ENCODE data around the gene POP7.

The POP7 gene

DNA sequence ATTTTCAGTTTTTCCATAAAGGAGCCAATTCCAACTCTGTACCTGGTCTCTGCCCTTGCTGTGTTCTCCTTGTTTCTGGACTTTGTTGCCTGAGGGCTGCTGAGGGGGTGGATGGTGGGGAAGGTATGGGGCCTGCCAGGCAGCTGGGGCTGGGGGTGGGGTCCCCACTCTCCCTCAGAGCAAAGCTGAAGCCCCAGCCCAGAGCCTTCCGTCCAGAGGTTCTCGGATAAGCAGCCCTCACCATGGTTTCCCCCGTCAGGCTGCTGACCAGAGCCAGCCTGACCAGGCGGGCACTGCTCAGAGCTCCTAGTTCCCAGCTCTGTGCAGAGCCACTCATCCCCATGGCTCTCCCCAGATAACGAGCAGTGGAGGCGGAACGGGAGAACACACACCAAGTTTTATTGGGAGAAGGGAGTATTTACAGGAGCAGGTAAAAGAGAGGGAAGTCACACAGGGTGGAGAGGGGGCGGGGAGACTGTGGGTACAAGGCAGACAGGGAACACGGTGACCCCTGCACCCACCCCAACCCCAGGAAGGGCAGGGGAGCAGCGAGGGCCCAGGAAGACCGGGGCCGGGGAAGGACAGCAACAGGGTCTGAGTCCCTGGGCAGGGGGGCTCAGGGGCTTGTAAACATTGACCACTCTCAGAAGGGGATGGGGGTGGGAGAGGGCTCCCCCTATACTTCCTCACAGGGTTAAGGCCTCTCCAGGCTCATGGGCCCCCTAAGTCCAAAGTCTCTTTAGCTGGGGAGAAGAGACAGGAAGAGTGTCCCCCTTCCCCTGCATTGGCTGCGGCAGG is 26.6 kb upstream of the POP7 start:
- DNase-seq (ENCODE audit: low spot score) = no peak

DNA sequence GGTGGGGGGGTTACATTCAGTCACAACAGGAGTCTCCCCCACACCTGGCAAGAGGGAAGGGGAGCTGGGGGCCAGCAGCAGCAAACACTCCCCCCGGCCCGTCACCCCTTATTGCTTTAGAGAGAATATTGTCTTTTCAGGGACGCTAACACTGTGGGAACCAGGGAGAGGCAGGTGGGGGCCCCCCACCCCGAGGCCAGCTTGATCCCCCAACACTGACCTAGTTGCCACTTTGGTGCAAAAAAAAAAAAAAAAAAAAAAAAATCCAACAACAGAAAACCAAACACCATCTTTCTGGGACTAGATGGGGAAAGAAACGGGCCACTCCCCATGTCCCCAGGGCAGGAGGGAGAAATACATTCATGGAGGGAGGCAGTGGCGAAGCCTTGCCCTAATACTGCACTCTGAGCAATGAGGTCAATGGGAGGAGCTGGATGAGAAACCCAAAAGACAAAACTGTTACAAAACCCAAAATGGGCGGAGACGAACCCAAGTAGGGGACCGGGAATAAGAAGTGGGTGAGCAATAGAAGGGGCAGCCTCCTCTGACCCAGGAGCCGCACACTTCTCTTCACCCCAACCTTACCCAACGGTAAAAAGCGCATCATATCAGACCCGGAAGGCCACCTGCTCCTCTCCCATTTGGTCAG is 25.9 kb upstream of the POP7 start:
- peak; percentile 46 for DNase-seq (ENCODE audit: low spot score)

DNA sequence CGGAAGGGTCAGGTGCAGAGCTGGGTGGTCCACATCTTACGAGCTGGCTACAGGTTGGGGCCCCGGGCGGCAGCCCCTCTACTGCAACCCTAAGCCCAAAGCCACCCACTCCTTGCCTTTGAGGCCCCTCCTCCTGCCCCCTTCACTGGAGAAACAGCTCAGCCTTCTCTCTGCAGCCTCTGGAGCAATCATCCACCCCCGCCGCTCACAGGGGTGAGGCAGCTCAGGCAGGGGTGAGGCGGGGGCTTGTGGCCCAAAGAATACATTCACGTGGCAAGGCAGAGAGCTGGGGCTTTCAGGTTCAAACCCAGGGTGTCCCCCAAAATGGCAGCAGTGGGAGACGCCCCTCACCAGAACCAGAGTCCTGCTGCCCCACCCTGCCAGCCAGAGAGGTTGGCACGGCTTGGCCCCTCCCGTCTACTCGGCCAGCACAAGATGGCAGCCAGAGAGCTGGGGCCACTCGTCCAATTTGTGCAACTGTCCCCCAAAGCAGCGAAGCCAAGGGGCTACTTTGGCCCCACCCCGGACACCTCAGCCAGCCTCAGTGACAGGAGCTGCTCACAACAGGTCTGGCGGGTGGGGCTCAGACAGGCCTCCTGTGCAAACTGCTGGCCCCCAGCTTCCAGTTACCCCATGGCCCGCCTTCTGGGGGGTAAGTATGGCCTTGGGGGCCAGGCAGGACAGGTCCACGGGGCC is 25.2 kb upstream of the POP7 start:
- DNase-seq (ENCODE audit: low spot score) = no peak

DNA sequence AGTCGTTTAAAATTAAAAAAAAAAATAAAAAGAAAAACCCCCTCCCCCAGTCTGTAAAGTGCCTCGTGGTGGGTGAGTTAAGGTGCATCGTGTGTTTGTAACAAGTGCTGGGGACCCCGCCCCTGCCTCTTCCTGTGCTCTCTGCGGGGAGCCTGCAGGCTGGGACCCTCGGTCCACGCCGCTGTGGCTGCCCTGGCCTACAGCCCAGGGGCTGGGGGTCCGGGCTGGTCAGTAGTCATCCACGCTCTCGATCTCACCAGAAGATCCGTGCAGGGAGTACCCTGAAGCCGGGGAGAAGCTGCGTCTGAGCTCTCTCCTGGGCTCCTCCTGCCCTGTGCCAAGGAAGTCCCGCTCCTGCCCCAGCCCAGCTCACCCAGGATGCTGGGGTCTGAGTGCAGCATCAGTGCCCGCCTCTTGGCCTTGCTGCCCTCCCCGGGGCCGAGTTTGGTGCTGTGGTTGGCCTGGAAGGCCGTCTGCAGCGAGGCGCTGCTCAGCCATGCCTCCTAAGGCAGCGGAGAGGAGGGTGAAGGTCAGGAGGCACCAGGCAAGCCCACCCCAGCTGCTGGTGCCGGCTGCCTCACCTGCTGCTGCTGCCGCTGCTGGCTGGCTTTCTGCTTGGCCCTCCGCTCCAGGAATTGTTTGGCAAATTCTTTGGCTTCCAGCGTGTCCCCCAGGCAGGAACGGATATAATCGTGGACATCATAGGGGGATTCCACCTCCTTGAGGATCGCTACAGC is 24.3 kb upstream of the POP7 start:
- no peak for DNase-seq (ENCODE audit: low spot score)

DNA sequence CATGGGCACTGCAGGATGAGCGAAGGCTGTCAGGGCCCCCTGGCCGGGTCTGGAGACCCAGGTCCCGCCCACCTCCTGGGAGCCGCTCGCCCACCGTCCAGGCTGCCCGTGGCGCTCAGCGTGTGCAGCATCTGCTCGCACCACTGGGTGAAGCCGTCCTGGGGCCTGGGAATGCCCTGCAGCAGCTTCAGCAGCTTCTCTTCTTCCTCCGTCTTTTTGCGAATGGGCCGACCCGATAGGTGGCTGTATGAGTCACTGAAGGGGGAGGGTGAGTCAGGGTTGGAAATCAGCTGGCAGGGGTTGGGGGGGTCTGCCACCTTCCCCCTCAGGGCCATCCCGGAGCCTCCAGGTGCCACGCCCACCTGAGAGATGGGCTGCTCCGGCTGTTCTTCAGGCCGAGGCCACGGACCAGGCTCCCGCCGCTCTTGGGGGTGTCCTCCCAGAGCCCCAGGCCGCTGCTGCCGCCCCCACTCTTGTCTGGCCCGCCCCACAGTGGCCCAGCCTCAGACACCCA is 23.6 kb upstream of the POP7 start:
- peak; percentile 70 for DNase-seq (ENCODE audit: low spot score)

DNA sequence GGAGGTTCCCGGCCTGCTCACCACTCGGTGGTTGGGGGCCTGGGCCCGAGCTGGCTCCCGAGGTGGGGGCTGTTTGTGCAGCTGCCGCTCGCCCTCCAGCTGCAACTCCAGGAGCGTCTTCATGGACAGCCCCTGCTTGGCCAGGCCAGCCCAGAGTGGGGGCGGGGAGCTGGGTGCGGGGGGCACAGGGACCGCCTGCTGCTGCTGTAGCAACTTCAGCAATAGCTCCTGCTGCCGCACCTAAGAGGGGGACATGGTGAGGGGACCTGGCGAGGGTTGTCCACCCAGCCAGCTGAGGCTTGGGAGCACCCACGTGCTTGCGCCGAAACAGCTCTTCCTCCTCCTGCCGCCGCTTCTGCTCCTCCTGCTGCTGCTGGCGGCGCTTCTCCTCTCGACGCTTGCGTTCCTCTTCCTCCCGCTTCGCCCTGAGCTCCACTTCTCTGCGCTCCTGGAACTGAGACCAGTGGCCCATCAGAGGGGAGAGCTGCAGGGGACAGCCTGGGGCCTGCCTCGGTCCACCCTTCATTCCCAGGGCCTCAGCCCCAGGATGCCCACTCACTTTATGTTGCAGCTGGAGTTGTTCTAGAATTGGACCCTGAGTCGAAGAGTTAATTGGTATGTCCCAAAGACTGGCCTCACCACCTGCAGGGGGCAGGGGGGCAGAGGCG is 22.8 kb upstream of the POP7 start:
- no peak for DNase-seq (ENCODE audit: low spot score)

DNA sequence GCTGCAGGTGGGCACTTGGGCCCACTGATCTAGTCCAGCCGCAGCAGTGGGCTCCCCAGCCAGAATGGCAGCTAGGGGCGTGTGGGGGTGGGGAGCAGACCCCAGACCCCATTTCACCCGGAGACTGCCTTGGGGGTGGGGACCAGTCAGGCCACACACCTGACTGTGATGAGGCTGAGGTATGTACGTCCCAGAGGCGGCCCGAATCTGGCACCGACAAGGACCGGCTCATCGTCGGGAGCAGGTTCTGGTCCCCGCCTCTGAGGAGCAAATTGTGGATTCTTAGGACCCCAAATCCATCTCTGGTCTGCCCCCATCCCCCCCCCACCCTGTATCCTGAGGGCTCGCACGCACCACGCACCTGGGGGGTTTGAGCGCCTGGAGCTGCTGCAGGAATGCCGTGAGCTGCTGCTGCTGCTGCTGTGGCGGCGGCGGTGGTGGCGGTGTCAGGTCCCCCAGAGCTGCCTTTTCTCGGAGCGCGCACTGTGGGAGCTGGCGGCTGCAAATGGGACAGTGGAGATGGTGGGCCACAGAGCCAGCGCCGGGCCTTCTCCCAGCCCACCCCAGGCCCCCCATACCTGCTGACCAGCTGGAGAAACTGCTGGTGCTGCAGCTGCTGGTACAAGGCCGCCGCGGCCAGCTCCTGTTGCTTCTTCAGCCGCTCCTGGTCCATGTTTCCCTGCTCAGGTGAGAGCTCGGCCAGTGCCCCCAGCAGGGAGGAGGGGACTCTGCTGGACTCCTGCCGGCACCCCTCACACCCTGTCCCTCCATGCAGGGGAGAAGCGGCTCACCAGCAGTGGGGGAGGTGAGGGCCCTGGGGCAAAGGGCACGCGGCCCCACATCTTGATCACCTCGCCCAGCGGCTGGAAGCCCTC is 22.0 kb upstream of the POP7 start:
- DNase-seq (ENCODE audit: low spot score) = no peak

DNA sequence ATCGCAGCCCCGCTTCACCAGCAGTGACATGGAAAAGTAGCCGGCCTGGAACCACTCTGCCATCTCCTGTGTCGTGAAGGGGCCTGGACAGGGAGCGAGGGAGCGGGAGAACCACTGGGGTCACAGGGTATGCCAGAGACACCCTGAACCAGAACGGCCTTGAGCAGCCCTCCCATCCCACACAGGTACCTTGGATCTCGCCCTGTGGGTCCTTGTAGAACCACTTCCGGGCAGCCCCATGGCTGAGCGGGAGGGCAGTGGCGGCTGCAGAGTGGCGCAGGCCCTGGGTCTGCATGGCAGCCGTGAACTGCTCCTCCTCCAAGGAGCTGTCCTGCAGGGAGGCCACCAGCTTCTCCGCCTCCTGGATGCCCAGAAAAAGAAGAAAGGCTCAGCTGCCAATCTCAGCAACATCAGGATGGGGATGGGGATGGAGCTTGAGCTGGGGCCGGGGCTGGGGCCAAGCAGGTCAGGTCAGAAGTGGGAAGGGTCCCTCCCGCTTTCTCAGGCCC is 21.3 kb upstream of the POP7 start:
- DNase-seq (ENCODE audit: low spot score) = no peak

DNA sequence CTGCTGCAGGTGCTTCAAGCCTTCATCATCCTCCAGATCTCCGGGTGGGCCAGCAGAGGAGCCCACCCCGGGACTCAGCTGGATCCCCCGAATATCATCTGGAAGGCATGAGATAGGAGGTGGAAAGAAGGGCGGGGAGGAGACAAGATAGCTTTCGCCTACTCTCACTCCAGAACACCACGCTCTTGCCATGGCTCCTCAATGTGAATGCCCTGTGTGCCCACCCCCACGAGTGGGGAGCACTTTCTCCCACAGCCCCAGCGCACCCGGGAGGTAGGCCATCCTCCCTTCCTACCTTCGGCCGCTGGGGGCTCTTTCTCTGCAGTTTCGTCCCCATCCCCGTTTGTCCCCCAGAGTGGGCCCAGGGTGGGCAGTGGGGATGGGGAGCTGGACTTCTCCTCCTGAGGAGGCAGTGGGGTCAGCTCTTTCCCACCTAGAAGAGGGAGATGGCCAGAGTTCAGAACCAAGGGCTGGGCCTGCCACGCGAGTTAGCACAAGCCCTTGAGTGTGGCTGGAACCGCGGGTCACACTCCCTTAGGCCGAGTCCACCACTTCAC is 20.8 kb upstream of the POP7 start:
- no peak for DNase-seq (ENCODE audit: low spot score)

DNA sequence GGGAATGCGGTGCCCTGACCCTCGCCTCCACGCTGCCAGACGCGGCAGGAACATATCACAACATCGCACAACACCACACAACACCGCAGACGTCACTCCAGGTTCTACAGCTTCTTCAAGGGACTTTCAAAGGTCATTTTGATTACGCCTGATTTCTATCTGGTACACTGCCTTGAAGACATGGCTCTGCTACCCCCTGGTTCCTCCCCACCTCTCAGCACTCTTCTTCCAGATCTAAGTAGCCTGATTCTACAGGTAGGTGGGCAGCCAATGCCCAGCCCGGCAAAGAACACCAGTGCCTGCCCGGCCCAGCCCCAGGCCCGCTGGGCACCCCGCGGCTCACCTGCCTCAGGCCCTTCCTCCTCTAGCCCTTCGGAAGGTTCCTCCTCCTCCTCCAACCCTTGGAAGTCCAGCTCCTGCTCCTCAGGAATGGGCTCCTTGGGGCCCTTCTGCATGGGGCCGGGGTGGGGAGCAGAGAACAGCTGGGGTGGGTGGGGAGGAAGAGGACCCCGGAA is 20.2 kb upstream of the POP7 start:
- no peak for DNase-seq (ENCODE audit: low spot score)

DNA sequence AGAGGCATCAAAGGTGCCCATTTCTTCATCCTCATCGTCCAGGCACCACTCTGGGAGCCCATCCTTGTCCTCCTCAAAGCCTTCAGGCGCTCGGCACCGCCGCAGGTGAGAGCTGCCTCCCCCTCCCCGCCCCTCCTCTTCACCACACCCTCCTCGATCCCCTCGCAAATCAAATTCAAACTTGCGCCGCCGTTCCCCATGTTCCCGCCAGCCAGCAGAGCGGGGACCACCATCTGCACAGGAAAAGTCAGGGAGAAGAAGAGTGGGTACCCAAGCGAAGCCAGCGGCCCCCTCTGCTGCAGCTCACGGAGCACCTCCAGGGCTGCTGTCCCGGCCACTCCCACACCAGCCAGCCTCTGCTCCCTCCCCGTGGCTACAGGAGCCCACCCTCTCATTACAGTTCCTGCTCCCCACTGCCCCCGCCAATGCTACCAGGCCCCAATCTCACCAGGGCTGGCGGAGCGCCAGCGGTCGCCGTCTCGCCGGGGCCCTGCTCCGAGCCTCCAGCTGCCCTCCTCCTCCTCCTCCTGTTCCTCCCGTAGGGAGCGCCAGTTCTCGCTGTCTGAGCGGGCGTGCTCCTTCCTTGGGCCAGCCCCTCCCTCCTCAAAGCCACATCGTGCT is 19.6 kb upstream of the POP7 start:
- no peak for DNase-seq (ENCODE audit: low spot score)

DNA sequence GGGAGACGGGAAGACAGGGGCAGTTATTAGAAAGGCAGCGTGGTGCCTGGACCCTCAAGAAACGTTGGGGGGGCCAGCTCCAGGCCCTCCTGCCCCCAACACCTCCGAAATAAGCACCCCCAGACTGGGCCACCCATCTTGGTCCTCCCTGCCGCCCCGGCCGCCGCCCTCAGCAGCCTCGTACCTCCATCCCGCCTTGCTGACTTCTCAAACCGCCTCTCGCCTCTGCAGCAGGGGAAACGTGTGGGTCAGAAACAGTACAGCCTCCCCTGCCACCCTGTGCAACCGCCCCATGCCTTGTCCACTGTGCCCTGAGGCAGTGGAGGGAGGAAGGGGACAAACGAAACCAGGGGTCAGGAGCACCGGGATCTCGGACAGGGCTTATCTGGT is 19.1 kb upstream of the POP7 start:
- DNase-seq (ENCODE audit: low spot score) = no peak

DNA sequence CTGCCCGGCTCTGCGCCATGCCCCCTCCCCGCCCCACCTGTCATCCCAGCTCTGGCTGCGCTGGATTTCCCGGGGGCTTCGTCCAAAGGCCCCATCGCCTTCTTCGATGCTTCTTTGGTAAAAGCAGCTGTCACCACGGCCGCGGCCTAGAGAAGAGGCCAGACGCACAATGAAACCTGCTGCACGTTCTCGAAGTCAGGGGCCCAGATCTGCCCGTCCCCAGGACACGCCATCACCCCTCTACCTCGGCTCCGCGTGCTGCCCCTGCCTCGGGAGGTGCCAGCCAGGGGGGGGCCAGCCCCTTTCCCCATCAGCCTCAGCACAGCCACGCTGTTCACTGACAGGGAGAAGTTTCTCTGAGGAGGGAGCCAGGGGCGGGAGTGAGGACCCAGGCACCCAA is 18.7 kb upstream of the POP7 start:
- no peak for DNase-seq (ENCODE audit: low spot score)

DNA sequence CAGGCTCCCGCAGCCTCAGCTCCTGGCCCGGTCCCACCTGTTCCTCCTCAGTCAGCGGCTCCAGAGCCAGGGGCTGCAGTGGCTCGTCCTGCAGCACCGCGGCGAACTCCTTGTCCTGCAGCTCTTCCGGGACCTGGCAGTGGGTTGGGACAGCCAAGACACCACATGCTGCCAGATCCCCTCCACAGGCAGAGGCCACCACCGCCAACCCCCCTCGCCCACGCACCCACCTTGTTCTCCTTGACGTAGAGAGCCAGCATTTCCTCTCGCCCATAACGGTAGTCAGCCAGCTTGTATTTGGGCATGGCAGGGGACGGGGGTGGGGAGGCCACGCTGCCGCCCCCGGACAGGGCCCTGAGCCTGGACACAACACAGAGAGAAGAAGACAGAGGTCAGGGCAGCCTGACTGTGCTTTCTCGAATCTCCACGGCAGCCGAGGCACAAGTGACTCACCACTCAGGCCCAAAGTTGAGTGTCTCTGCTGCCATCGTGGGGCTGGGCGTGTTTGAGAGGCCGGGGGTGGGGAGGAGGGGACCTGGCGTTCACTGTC is 18.1 kb upstream of the POP7 start:
- DNase-seq (ENCODE audit: low spot score) = no peak

DNA sequence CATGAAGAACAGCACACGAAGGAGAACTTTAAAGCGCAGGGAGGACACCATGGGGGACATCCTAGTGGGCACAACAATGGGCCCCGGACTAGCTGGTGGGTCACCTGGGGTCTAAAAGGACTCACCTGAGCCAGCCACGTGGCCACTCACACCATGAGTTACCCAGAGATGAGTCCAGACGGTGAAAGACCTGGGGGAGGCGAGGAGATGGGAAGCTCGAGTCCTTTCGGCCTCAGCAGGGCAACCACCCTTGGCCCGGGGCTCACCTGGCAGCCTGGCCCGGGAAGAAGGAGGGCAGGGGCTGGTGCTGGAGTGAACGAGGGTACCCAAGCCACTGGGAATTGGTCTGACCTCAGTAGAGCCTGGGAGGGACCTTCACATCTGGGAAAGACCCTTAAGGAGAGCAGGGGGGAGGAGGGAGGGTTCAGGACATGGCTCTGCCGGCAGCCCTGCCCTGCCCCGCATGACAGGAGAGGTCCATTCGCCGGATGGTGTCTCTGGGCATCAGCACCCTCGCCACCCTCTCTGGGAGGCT is 17.5 kb upstream of the POP7 start:
- DNase-seq (ENCODE audit: low spot score) = no peak

DNA sequence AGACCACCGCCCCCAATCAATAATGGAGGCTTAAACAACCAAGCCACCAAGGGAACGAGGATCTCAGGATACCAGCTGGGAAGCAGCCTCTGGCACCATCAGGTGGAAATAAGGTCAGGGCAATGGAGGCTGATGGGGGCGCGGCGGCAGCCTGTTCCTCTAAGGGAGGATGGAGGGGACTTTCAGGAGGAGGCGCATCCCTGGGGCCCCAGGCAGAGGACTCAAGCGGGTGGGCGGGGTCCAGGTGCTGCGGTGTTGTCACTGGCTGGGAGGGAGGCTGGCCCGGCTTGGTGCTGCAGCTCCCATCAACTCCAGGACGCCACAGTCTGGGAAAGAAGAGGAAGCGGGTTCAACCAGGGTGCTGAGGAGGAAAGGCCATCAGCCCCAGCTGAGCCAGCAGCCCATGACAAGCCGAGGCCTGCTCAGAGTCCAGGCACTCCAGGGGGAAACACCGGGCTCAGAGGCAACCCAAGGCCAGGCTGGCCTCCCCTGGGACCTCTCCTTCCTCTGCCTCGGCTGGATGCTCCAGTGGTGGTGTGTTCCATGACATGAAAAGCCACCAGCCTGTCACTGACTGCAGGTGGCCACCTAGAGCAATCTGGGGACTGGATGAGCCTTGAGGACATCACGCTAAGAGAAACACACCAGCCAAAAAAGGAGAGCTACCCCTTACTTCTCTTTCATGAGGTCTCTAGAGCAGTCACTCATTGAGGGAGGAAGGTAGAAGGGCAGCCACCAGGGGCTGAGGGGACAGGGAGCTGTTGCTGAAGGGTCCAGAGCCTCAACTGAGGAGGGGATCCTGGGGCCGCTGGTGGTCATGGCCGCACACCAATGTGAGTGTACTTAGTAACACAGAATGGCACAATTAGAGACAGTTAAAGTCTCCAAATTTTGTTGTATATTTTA is 16.4 kb upstream of the POP7 start:
- DNase-seq (ENCODE audit: low spot score) = no peak

DNA sequence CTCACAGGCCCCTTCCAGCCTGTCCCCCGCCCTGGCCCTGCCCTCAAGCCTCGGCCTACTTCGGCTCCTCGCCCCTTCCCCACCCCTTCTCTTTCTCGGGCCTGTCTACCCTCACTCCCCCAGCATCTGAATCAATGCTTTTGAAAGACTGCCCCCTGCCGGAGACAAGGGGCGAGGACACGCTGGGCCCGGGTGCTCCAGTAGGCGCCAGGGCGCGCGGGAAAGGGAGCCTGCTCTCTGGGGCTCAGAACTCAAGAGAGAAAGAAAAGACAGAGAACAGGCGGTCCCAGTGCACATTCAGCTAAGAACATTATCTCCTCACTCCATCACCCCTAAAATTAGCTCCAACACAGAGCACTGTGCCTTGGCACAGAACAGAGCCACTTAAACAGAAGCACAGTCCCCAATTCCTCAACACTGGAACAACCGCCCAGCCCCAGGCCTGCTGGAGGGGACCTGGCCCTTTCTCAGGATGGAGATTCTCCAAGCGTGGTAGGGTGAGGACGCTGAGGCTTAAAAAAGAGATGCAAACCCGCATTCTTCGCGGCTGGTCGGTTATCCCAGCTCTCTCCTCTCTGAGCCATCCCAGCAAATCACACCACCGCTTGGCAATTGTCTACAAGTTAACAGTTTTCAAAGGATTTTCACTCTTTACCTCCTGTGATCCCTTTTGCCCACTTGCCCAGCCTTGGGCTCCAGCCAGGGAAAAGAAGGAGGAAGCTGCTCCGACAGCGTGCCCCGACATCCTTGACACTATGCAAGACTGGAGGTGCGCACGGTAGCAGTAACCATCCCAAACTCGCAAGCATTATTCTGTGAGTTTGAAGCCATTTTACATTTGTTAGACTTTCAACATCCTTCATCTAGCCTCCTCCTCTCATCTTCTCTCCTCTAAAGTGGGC is 14.0 kb upstream of the POP7 start:
- DNase-seq (ENCODE audit: low spot score) = peak; percentile 88
